ENCODE data around the gene IGF2BP2. TPM values are rescaled to one million over a fixed set of nuclear protein-coding genes. Genes with fewer than 3 reads are reported as not detected.

The IGF2BP2 gene
- total RNA-seq (10 to 100 TPM; 10.0 to 17.5 TPM), polyA plus RNA-seq (1 to 10 TPM in 1 of 2 donors, under 1 TPM in 1; 0.18 to 2.3 TPM)
- long read RNA-seq, donor 1, partial matches to known transcripts: 2 of 4 reads
- long read RNA-seq, donor 1, other reads (novel, unspliced or antisense): 1 of 4 reads
- long read RNA-seq, donor 2, partial matches to known transcripts: 3 of 9 reads
- long read RNA-seq, donor 2, other reads (novel, unspliced or antisense): 5 of 9 reads

- Histone ChIP-seq H3K4me1 (ENCODE audit: control insufficient read depth in 1 of 2, insufficient read depth in 2 of 2, low read length in 2 of 2) (no peaks in the 10 kb centered on the region), H3K4me3 (ENCODE audit: low read length in 2 of 2) (peak within 1 kb of the TSS; percentile 71 to 93), H3K27ac (ENCODE audit: low read depth in 1 of 2, low read length in 2 of 2) (no peak within 1 kb of the TSS), H3K36me3 (ENCODE audit: control insufficient read depth in 1 of 2, insufficient read depth in 2 of 2, low read length in 1 of 2) (no peaks in the 10 kb centered on the region), H3K27me3 (ENCODE audit: control insufficient read depth in 1 of 2, insufficient read depth in 2 of 2, low read length in 1 of 2) (peaks cover 0 to 2% of the 10 kb centered on the region in 2 donors), H3K9me3 (ENCODE audit: control insufficient read depth, low read length) (no peaks in the 10 kb centered on the region)
- DNase-seq (peak; percentile 68 to 86), ATAC-seq (ENCODE audit: low FRiP score) (peak; percentile 82)
- intact Hi-C loops (cut with DNase I): no loop called here
- WGBS, 2 donors: 0 to 1% methylated on average over 21 to 94 of the region's 96 CpGs
These were observed at the start of gene IGF2BP2 for GRCh38 chr3:185825006-185825638. TSS of gene IGF2BP2 (minus strand) at chr3:185825042. CDS start at chr3:185824960, 82 bp downstream.

- WGBS, 2 donors: 65% methylated on average over 9 of the region's 9 CpGs
- Histone ChIP-seq H3K4me1 (ENCODE audit: control insufficient read depth in 1 of 2, insufficient read depth in 2 of 2, low read length in 2 of 2) (no peaks in the 10 kb centered on the region), H3K4me3 (ENCODE audit: low read length in 2 of 2) (no peak overlapping the region), H3K27me3 (ENCODE audit: control insufficient read depth in 1 of 2, insufficient read depth in 2 of 2, low read length in 1 of 2) (no peaks in the 10 kb centered on the region), H3K27ac (ENCODE audit: low read depth in 1 of 2, low read length in 2 of 2) (no peak overlapping the region), H3K9me3 (ENCODE audit: control insufficient read depth, low read length) (no peaks in the 10 kb centered on the region), H3K36me3 (ENCODE audit: control insufficient read depth in 1 of 2, insufficient read depth in 2 of 2, low read length in 1 of 2) (no peaks in the 10 kb centered on the region)
- intact Hi-C loops (cut with DNase I): no loop called here
- ATAC-seq (ENCODE audit: low FRiP score) (no peak), DNase-seq (no peak)
These were observed 49.3 kb upstream of the IGF2BP2 start for GRCh38 chr3:185874119-185874518.

DNA sequence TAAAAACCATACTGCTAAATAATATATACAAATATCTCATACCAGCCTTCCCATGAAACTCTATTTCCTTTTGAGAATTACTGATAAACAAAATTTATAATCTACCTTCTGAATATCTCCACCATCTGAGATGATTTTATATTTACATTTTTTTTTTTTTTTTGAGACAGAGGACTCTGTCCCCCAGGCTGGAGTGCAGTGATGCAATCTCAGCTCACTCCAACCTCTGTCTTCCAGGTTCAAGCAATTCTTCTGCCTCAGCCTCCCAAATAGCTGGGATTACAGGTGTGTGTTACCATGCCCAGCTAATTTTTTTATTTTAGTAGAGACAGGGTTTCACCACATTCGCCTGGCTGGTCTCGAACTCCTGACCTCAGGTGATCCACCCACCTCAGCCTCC lies 42.8 kb upstream of the IGF2BP2 start:
- no peaks in the 10 kb centered on the region for H3K36me3 ChIP-seq (ENCODE audit: control insufficient read depth in 1 of 2, insufficient read depth in 2 of 2, low read length in 1 of 2)
- 90 to 93% methylated on average over 2 of the region's 2 CpGs for WGBS, 2 donors
- H3K4me1 ChIP-seq (ENCODE audit: control insufficient read depth in 1 of 2, insufficient read depth in 2 of 2, low read length in 2 of 2): no peaks in the 10 kb centered on the region
- H3K9me3 ChIP-seq (ENCODE audit: control insufficient read depth, low read length): peaks cover 2% of the 10 kb centered on the region
- intact Hi-C loops (cut with DNase I): no loop called here
- H3K27ac ChIP-seq (ENCODE audit: low read depth in 1 of 2, low read length in 2 of 2): no peak overlapping the region
- DNase-seq: no peak
- ATAC-seq (ENCODE audit: low FRiP score): no peak
- H3K4me3 ChIP-seq (ENCODE audit: low read length in 2 of 2): no peak overlapping the region
- no peaks in the 10 kb centered on the region for H3K27me3 ChIP-seq (ENCODE audit: control insufficient read depth in 1 of 2, insufficient read depth in 2 of 2, low read length in 1 of 2)

GRCh38 chr3:185866995-185867394 lies 42.2 kb upstream of the IGF2BP2 start:
- DNase-seq: no peak
- H3K36me3 ChIP-seq (ENCODE audit: control insufficient read depth in 1 of 2, insufficient read depth in 2 of 2, low read length in 1 of 2): no peaks in the 10 kb centered on the region
- no peak overlapping the region for H3K27ac ChIP-seq (ENCODE audit: low read depth in 1 of 2, low read length in 2 of 2)
- H3K9me3 ChIP-seq (ENCODE audit: control insufficient read depth, low read length): peaks cover 2% of the 10 kb centered on the region
- no peaks in the 10 kb centered on the region for H3K27me3 ChIP-seq (ENCODE audit: control insufficient read depth in 1 of 2, insufficient read depth in 2 of 2, low read length in 1 of 2)
- no peak for ATAC-seq (ENCODE audit: low FRiP score)
- H3K4me1 ChIP-seq (ENCODE audit: control insufficient read depth in 1 of 2, insufficient read depth in 2 of 2, low read length in 2 of 2): no peaks in the 10 kb centered on the region
- no peak overlapping the region for H3K4me3 ChIP-seq (ENCODE audit: low read length in 2 of 2)
- intact Hi-C loops (cut with DNase I): no loop called here

DNA sequence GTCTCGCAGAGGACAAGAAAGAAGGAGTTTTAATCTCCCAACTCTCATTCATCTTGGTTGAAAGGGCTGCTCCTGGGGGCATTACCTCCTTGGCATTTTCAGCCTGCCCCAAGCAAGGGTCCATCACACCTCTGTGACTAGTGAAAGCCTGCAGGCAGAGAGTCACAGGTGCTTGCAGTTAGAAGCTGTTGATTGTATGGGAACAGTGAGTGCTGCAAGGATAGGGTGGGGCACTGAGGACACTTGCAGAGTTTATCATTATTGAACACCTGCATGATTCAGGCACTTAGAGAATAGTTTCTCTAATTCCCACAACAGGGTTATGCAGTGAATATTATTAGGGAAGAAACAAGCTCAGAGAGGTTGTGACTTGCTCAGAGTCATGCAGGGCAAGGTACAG lies 41.7 kb upstream of the IGF2BP2 start:
- no peaks in the 10 kb centered on the region for H3K36me3 ChIP-seq (ENCODE audit: control insufficient read depth in 1 of 2, insufficient read depth in 2 of 2, low read length in 1 of 2)
- H3K9me3 ChIP-seq (ENCODE audit: control insufficient read depth, low read length): peaks cover 2% of the 10 kb centered on the region
- no peak overlapping the region for H3K27ac ChIP-seq (ENCODE audit: low read depth in 1 of 2, low read length in 2 of 2)
- no peak overlapping the region for H3K4me3 ChIP-seq (ENCODE audit: low read length in 2 of 2)
- ATAC-seq (ENCODE audit: low FRiP score): no peak
- no peak for DNase-seq
- no peaks in the 10 kb centered on the region for H3K27me3 ChIP-seq (ENCODE audit: control insufficient read depth in 1 of 2, insufficient read depth in 2 of 2, low read length in 1 of 2)
- no peaks in the 10 kb centered on the region for H3K4me1 ChIP-seq (ENCODE audit: control insufficient read depth in 1 of 2, insufficient read depth in 2 of 2, low read length in 2 of 2)
- WGBS, 2 donors: 92 to 94% methylated on average over 1 of the region's 1 CpG
- intact Hi-C loops (cut with DNase I): no loop called here

- DNase-seq (no peak), ATAC-seq (ENCODE audit: low FRiP score) (no peak)
- H3K4me3 ChIP-seq (ENCODE audit: low read length in 2 of 2): no peak overlapping the region
- no peak overlapping the region for H3K27ac ChIP-seq (ENCODE audit: low read depth in 1 of 2, low read length in 2 of 2)
- no peaks in the 10 kb centered on the region for H3K4me1 ChIP-seq (ENCODE audit: control insufficient read depth in 1 of 2, insufficient read depth in 2 of 2, low read length in 2 of 2)
- WGBS, 2 donors: 26 to 35% methylated on average over 1 of the region's 1 CpG
- intact Hi-C loops (cut with DNase I): no loop called here
- H3K36me3 ChIP-seq (ENCODE audit: control insufficient read depth in 1 of 2, insufficient read depth in 2 of 2, low read length in 1 of 2): no peaks in the 10 kb centered on the region
- H3K9me3 ChIP-seq (ENCODE audit: control insufficient read depth, low read length): peaks cover 2% of the 10 kb centered on the region
- no peaks in the 10 kb centered on the region for H3K27me3 ChIP-seq (ENCODE audit: control insufficient read depth in 1 of 2, insufficient read depth in 2 of 2, low read length in 1 of 2)
These were observed 40.4 kb upstream of the IGF2BP2 start for GRCh38 chr3:185865247-185865646.

DNA sequence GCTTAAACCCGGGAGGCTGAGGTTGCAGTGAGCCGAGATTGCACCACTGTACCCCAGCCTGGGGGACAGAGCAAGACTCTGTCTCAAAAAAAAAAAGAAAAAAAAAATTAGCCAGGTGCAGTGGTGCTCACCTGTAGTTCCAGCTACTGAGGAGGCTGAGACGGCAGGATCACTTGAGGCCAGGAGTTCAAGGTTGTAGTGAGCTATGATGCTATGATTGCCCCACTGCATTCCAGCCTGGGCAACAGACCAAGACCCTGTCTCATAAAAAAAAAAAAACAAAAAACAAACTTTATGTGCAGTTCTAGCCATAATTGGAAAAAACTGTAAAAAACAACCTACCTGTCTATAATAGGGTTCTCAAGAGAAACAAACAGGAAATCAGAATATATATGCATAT lies 39.9 kb upstream of the IGF2BP2 start:
- Histone ChIP-seq H3K9me3 (ENCODE audit: control insufficient read depth, low read length) (peaks cover 2% of the 10 kb centered on the region), H3K36me3 (ENCODE audit: control insufficient read depth in 1 of 2, insufficient read depth in 2 of 2, low read length in 1 of 2) (no peaks in the 10 kb centered on the region), H3K27me3 (ENCODE audit: control insufficient read depth in 1 of 2, insufficient read depth in 2 of 2, low read length in 1 of 2) (no peaks in the 10 kb centered on the region), H3K27ac (ENCODE audit: low read depth in 1 of 2, low read length in 2 of 2) (no peak overlapping the region), H3K4me1 (ENCODE audit: control insufficient read depth in 1 of 2, insufficient read depth in 2 of 2, low read length in 2 of 2) (no peaks in the 10 kb centered on the region), H3K4me3 (ENCODE audit: low read length in 2 of 2) (no peak overlapping the region)
- intact Hi-C loops (cut with DNase I): no loop called here
- WGBS, 2 donors: 67 to 68% methylated on average over 3 of the region's 3 CpGs
- no peak for ATAC-seq (ENCODE audit: low FRiP score)
- no peak for DNase-seq

GRCh38 chr3:185862920-185863319 lies 38.1 kb upstream of the IGF2BP2 start:
- no peak for ATAC-seq (ENCODE audit: low FRiP score)
- peaks cover 1% of the 10 kb centered on the region for H3K9me3 ChIP-seq (ENCODE audit: control insufficient read depth, low read length)
- H3K4me1 ChIP-seq (ENCODE audit: control insufficient read depth in 1 of 2, insufficient read depth in 2 of 2, low read length in 2 of 2): no peaks in the 10 kb centered on the region
- WGBS, 2 donors: 95 to 96% methylated on average over 4 of the region's 4 CpGs
- H3K27ac ChIP-seq (ENCODE audit: low read depth in 1 of 2, low read length in 2 of 2): no peak overlapping the region
- no peak for DNase-seq
- no peaks in the 10 kb centered on the region for H3K36me3 ChIP-seq (ENCODE audit: control insufficient read depth in 1 of 2, insufficient read depth in 2 of 2, low read length in 1 of 2)
- intact Hi-C loops (cut with DNase I): no loop called here
- no peaks in the 10 kb centered on the region for H3K27me3 ChIP-seq (ENCODE audit: control insufficient read depth in 1 of 2, insufficient read depth in 2 of 2, low read length in 1 of 2)
- H3K4me3 ChIP-seq (ENCODE audit: low read length in 2 of 2): no peak overlapping the region

DNA sequence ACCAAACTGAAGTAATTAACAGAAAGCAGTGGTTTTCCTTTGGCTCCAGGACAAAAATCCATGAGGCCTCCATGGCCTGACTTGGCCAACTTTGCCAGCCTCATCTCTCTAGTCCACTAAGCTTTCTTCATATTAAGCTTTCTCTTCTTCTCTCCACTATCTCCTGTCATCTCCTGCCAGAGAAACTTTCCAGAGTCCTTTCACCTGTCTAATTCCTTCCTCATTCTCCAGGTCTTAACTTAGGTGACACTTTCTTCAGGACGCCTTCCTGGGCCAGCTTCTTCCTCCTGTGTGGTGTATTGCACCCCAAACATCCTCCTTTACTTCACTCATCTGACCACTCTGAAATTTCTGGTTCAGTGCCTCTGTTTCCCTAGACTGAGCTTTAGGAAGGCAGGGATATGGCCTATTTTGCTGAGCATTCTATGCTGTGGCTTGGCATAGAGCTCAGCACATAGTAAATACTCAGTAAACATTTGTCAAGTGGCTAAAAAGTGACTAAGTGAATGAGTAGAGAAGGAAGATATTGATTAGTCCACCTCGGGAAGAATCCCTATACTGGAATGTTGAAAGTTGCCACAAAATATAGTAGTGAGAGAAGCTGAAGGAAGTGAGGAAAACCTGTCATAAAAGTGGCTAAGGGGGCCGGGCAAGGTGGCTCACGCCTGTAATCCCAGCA lies 34.6 kb upstream of the IGF2BP2 start:
- intact Hi-C loops (cut with DNase I): no loop called here

More for the DNA sequence above, 34.6 kb upstream of the IGF2BP2 start:
- H3K4me3 ChIP-seq (ENCODE audit: low read length in 2 of 2): no peak overlapping the region
- no peaks in the 10 kb centered on the region for H3K36me3 ChIP-seq (ENCODE audit: control insufficient read depth in 1 of 2, insufficient read depth in 2 of 2, low read length in 1 of 2)
- DNase-seq: no peak
- H3K4me1 ChIP-seq (ENCODE audit: control insufficient read depth in 1 of 2, insufficient read depth in 2 of 2, low read length in 2 of 2): no peaks in the 10 kb centered on the region
- no peak overlapping the region for H3K27ac ChIP-seq (ENCODE audit: low read depth in 1 of 2, low read length in 2 of 2)
- no peak for ATAC-seq (ENCODE audit: low FRiP score)
- H3K27me3 ChIP-seq (ENCODE audit: control insufficient read depth in 1 of 2, insufficient read depth in 2 of 2, low read length in 1 of 2): no peaks in the 10 kb centered on the region
- peaks cover 1% of the 10 kb centered on the region for H3K9me3 ChIP-seq (ENCODE audit: control insufficient read depth, low read length)
- 90 to 92% methylated on average over 4 of the region's 4 CpGs for WGBS, 2 donors
